Hematopoietic multipotent progenitor cell treated with erythropoietin and hydrocortisone succinate and interleukin-3 and kit ligand, for 15 days (in vitro differentiated cells): ENCODE data around the gene MTA1.

Experiments used
- DNase-seq: peaks from one replicate; pipeline ENCODE4 v3.0.0-alpha.2; 2015; ENCODE audit warnings: low spot score

Gene MTA1

DNA sequence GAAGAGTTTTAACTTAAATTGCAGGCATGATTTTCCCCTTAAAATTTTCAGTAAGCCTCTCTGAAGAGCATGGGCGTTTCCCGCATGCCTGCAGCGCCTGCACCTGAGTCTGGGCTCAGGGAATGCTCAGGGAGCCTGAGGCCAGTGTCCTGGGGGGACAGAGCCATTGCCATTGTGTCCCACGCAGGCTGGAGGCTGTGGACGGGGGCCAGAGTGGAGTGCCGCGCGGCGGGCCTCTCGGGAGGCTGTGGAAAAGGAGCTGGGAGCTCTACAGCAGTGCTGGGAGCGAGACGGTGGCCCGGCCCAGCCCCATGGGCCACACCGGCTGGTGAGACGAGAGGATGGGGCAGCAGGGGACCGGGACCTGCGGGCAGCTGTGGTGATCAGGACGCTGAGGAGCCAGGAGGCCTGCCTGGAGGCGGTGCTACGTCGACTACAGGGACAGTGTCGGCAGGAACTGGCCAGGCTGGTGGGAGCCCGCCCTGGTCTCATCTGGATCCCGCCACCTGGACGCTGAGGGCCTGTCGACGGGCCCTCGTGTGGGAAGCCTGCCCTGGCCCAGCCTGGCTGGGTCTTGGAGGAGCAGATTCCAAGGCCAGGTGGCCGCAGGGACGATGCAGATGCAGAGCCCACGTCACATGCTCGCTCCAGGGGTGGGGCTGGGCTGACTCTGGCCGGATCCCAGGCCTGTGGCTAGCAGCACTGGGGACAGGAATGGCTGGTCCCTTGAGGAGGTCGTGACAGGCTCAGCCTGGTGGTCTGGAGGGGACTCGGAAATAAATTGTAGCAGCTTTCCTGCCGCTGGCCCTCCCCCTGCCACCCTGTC is 79.0 kb downstream of the MTA1 start:
- no peak for DNase-seq

DNA sequence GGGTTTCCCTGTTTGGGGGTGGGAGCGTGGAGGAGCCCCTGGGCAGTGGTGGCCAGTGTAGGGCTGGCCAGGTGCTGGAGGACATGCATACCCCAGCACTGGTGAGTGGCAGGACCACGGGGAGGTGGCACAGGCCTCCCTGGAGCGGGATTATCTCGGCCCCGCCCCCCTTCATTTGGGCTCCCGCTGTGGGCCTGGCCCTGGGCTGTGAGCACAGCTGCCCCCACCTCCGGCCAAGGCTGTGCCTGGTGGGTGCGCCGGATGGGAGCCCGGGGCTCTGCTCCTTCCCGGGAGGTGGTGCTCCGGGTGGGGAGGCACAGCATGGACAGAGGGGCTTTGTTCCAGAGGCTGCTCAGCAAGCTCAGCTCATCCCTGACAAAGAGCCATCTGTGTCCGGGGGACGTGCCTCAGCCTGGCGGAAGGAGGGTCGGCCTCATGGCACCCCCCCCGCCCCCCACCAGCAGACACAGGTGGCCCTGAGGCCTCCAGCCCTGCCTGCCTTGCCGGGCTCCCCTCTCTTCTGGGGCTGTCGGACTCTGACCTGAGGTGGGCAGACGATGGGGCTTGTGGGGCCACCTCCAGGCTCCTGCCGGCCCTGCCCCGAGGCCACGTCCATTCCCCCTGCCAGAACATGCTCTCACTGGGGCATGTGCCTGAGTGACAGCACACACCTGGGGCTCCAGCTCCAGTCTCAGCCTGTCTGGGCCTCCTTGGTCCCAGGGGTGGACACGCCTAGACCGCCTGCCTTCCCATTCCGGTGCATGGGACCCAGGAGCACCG is 79.8 kb downstream of the MTA1 start:
- no peak for DNase-seq

DNA sequence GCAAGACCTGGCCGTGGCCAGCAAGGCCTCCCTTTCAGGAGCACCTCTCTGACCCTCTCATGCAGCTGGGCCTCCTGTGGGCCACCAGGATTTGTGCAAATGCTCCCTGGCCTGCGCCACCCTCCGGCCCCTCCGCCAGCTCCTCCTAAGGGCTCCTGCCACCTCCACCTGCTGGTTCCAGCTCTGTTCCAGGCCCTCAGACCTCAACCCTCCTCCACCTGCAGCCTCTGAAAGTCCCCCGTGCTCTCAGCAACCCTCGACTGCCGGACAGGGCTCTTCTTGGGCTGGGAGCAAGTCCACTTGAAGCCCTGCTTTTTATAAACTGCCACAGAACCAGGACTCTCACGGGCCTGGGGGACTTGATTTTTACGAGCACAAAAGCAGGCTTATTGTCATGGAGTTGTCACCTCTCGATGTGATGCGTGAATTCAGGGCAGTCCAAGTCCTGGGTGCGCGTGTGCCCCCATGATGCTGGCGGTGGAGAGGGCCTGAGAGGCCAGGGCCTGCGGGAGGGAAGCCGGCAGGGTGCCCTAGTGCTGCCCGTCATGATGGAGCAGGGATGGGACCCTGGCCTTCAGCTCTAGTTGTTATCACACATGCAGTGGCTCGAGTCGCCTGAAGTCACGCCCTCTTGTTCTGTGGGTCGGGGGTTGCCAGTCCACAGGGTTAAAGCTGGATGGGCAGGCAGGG is 80.6 kb downstream of the MTA1 start:
- no peak for DNase-seq

DNA sequence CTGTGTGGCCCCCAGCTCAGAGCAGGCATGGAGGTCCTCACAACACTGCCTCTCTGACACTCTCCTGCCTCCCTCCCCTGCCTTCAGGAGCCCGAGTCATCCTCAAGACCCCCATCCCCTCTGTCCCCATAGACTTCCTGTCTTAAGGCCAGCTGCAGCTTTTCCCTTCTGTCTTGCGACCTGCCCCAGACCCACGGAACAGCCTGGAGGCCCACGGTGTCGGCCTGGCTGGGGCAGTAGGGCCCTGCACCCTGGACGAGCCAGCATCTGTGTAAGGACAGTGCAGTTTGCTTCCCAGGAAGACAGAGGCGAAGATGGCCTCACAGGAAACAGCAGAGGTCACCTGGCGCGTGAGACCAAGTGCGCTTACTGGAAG is 81.1 kb downstream of the MTA1 start:
- DNase-seq = no peak

DNA sequence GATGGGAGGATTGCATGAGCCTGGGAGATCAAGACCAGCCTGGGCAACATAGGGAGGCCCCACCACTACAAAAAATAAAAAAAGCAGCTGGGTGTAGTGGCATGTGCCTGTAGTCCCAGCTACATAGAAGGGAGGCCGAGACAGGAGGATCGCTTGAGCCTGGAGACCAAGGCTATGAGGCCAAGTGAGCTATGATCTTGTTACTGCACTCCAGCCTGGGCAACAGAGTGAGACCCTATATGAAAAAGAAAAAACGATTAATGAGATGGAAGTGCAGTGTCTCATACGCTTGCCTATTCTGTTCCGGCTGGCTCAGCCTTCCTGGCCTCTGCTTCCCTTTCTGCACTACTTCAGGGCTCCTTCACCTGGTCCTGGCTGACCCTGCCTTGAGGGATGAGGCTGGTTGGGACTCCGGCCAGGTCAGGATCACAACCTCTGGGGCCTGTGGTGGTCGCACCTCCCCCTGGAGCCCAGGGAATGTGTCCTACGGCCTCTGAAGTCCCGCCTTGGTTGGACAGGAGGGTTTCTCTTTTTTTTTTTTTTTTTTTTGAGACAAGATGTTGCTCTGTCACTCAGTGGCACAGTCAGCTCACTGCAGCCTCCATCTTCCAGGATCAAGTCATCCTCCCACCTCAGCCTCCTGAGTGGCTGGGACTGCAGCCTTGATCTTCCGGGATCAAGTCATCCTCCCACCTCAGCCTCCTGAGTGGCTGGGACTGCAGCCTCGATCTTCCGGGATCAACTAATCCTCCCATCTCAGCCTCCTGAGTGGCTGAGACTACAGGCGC is 82.1 kb downstream of the MTA1 start:
- DNase-seq = no peak

DNA sequence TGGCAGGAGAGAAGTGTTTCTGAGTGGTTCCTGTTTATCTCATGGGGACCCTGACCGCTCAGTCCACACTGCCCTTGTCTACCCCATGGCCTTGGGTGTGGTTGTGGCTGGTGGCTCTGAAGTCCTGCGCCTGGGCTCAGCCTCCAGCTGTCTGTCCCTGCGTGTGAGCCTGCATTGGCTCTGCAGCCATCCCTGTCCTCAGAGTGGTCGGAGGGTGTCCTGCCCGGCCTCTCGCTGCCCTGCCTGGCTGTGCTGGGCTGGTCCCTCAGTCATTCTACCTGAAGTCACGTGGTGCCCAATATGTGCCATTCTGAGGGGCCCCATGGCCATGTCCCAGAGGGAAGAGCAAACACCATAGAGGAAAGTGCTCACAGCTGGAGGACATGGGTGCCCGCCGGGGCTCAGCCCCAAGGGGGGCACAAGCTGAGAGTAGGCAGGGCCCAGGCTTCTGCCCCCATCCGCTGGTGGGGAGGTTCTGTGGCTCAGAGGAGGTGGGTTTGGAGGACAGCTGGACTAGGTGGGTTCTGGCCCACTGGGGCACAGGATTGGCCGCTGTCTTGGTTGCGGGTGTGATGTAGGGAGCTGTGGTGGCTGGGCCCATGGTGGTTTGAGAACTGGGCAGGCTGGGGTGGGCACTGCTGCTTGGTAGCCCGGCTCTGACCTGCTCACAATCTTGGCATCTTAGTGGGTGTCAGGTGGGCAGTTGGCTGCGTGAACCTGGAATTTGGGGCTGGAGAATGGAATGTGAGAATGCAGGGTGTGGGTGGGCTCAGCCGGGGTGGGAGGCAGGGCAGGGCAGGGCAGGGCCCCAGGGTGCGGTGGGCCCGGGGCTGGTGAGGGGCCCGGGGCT is 83.0 kb downstream of the MTA1 start:
- DNase-seq = no peak

DNA sequence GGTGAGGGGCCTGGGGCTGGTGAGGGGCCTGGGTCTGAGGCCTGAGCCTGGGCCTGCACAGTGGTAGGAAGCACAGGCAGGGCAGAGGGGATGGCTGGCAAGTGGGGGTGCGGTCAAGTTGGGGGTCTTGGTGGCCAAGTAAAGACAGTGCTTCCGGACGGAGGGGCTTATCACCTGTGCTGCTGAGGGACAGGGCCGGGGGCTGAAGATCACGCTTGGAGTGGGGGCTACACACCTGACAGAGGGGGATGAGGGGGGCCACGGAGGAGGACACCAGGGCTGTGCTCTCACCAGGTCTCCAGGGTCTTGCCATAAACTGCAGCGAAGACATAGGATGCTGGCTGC is 83.6 kb downstream of the MTA1 start:
- no peak for DNase-seq

DNA sequence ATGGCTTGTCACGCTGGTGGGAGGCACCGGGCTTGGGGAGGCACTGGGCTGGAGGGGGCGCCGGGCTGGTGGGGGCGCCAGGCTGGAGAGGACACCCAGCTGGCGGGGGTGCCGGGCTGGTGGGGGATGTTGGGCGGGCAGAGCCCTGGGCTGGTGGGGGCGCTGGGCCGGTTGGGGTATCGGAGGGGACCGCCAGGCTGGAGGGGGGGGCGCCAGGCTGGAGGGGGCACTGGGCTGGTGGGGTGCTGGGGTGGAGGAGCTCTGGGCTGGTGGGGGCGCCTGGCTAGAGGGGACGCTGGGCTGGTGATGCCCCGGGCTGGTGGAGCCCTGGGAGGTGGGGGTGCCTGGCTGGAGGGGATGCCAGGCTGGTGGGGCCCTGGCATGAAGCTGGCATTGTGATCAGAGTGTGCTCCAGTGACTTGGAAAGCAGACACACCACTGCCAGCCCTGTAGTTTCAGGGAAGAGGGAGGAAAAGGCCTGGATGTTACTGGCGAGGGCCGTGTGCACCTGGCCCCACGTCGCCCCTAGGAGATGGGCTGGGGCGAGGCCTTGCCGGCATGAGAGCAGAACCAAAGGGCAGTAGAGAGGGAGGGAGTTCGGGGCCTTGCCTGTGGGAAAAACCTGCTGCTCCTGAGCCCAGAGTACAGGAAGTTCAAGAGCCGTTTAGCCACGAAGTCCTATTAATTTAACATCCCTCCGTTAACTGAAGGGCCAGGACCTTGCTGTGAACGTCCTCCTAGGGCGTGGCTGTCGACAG is 84.5 kb downstream of the MTA1 start:
- no peak for DNase-seq

DNA sequence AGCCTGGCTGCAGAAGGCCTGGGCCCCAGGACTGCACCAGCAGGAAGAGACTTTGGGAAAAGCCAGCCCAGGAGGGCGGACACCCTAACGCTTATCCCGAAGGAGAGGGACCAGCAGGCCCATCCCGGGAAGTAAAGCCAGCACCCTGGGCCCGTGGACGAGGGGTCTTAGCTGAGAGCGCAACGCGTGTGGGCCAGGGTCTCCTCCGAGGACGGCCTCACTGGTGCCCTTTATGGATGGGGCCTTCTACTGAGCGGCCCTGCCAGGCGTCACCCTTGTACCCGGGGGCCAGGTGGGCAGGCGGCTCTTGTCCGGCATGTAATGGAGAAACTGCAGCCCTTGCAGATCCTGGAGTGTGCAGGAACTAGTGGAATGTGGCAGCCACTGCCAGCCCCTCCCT is 85.5 kb downstream of the MTA1 start:
- no peak for DNase-seq

DNA sequence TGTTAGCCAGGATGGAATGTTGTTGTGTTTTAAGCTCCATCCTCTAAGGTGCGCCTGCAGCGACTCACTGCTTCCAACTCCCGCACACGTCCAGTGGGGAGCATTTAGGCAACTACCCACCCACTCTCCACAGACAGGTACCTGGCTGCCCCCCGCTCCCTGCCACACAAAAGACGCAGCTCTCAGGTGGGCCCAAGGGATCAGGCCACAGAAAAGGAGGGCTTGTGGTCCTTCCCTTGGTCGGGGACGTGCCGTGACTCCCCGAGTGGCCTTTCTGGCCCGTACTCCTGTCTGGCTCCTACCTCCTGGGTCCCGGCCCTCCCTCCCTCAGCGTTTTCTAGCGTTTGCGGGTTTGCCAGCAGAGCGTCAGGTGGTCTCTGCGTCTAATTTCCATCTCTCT is 87.6 kb downstream of the MTA1 start:
- no peak for DNase-seq

DNA sequence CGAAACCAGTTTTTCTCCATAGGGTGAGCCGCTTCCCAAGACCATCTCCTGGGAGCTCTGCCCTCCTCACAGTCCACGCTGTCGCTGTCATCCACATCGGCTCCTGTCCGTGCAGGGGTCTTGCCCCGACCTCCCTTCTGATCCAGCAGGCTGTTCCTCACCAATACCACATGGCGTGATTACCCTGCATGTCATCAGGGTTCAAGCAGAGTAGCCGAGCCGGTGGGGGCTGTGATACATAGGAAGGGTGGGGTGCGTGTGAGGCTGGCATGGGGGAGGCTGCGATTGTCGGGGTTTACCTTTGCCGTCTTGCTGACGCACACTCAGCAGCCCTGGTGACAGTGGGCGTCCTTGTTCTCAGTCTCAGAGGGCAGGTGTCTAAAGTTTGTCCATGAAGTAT is 88.4 kb downstream of the MTA1 start:
- DNase-seq = no peak

DNA sequence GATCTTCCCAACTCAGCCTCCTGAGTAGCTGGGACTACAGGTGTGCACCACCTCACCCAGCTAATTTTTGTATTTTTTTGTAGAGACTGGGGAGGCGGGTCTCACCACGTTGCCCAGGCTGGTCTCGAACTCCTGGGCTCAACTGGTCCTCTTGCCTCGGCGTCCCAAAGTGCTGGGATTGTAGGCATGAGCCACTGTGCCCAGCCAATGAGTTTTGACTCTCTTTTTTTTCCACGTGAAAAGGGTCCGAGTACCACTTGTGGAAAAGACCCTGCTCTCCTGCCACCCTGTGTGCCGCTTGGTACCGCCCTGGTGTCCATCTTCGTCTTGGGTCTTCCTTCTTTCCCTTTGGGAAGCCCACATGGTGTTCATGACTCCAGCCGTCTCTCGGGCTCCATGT is 89.0 kb downstream of the MTA1 start:
- DNase-seq = no peak

DNA sequence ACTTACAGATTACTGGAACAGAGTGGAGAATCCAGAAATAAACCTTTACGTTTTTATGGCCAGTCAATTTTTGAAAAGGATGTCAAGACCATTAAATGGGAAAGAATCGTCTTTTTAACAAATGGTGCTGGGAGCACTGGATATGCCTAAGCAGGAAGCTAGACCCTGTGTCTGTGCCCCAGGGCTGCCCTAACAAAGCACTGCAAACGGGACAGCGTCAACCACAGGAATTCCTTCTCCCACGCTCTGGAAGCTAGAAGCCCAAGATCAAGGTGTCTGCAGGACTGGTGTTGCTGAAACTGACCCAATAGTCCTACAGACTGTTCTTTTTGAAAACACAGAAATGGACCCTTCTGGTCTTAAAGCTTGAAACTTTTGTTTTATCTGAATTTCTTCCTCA is 97.5 kb downstream of the MTA1 start:
- DNase-seq = no peak

DNA sequence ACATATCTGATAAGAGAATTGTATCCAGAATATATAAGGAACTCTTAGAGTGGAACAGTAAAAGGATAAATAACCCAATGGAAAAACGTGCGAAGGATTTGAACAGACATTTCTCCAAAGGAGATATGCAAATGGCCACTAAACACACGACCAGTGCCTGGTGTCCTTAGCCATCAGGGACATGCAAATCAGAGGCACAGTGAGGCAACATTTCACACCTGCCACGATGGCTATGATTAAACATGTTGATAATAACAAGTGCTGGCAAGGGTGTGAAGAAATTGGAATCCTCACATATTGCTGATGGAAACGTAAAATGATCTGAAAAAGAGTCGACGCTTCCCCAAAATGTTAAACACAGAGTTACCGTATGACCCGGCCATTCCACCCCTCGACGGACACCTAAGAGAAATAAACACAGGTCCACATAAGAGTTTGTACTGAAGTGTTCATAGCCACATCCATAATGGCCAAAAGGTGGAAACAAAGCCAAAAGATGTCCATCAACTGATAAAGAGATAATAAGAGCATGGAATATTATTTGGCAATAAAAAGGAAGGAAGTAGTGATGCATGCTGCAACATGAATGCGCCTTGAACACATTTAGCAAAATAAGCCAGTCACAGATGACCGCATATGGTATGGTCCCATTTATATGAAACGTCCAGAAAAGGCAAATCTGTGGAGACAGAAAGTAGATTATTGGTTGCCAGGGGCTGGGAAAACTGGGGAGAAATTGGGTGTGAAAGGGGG is 100.5 kb downstream of the MTA1 start:
- DNase-seq = no peak
